T-helper 22 cell (primary cell): ENCODE data around the gene METTL17.
"Not testable (repeated sequence)": the region's sequence is repeated elsewhere in the genome, so short reads cannot be mapped to it uniquely, and the experiment has no call there.

Source experiments
- DNase-seq: peaks from one replicate; pipeline ENCODE4 v3.0.0-alpha.2; 2020; ENCODE audit warnings: low read depth

Gene METTL17

GRCh38 chr14:21024585-21025370, 35.0 kb downstream of the METTL17 start, which contains the start of gene NDRG2:
Gene NDRG2 (minus strand): TSS chr14:21025061. CDS start chr14:21023315, 1,746 bp downstream.
- DNase-seq, result peak; percentile 70

GRCh38 chr14:21025371-21026273, 35.8 kb downstream of the METTL17 start:
- no peak for DNase-seq

- no peak for DNase-seq
Measured at GRCh38 chr14:21026274-21026987, 36.7 kb downstream of the METTL17 start.

GRCh38 chr14:21026988-21027315, 37.2 kb downstream of the METTL17 start:
- DNase-seq, result no peak

- DNase-seq, result no peak
Measured at GRCh38 chr14:21029917-21030316, 40.1 kb downstream of the METTL17 start, which contains the start of gene TPPP2. Gene TPPP2 (plus strand): TSS chr14:21030217. CDS start chr14:21030582, 365 bp downstream.

- no peak for DNase-seq
Measured at GRCh38 chr14:21030531-21030930, 40.8 kb downstream of the METTL17 start.

GRCh38 chr14:21032326-21033132, 42.7 kb downstream of the METTL17 start:
- DNase-seq, result no peak

- DNase-seq, result no peak
Measured at GRCh38 chr14:21033133-21033698, 43.4 kb downstream of the METTL17 start.

GRCh38 chr14:21034707-21035106, 44.9 kb downstream of the METTL17 start, which contains the start of gene RNASE13:
Gene RNASE13 (minus strand): TSS chr14:21034807. CDS start chr14:21034288, 519 bp downstream.
- no peak for DNase-seq

GRCh38 chr14:21036751-21037150, 47.0 kb downstream of the METTL17 start:
- no peak for DNase-seq

- DNase-seq, result no peak
Measured at GRCh38 chr14:21037156-21037555, 47.4 kb downstream of the METTL17 start.

- DNase-seq, result no peak
Measured at GRCh38 chr14:21038441-21039422, 49.0 kb downstream of the METTL17 start.

- no peak for DNase-seq
Measured at GRCh38 chr14:21039585-21040369, 50.0 kb downstream of the METTL17 start.

- no peak for DNase-seq
Measured at GRCh38 chr14:21040370-21040925, 50.7 kb downstream of the METTL17 start.

GRCh38 chr14:21040941-21041340, 51.2 kb downstream of the METTL17 start:
- not testable (repeated sequence) for DNase-seq

- DNase-seq, result no peak
Measured at GRCh38 chr14:21041676-21042433, 52.1 kb downstream of the METTL17 start, which contains the start of gene RNASE7. Gene RNASE7 (plus strand): TSS chr14:21042362. CDS start chr14:21042993, 631 bp downstream.

GRCh38 chr14:21042918-21043317, 53.1 kb downstream of the METTL17 start:
- no peak for DNase-seq
